ENCODE measurements around the gene CDHR3.

The CDHR3 gene

DNA sequence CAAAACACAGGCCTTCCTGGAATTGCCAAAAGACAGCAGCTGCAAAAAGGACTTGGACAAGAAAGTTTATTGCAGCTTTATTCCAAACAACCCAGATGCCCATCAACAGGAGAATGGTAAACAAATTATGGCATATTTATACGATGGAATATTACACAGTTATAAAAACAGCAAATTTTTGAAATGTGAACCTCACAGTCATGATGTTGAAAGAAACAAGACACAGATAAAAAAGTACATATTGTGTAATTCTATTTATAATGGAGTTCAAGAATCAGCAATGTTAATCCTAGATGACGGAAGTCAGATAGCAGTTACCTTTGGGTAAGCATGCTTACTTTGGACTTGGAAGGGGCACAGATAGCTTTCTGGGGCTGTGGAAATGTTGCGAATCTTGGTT lies 104.6 kb downstream of the CDHR3 start:
- no peak for DNase-seq (ENCODE audit: low spot score)

DNA sequence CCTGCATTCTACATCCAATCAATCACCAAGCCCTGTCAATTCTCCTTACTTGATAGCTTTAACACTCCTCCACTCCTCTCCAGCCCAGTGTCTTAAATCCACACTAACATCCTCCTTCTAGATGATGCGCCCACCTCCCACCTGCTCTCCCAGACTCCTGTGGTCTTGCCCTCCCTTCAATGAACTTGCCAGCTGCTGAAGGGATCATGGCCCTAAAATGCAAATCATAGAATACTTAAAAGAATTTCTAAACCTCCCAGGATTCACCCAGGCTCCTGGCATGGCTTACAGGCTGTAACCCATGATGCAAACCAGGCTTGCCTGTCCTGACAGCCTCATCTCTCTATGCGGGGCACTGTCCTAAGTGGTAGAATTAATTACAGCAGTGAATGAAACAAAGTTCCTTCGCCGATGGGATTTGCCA lies 105.5 kb downstream of the CDHR3 start:
- DNase-seq (ENCODE audit: low spot score) = no peak

GRCh38 chr7:106068986-106069385 lies 105.9 kb downstream of the CDHR3 start:
- no peak for DNase-seq (ENCODE audit: low spot score)

DNA sequence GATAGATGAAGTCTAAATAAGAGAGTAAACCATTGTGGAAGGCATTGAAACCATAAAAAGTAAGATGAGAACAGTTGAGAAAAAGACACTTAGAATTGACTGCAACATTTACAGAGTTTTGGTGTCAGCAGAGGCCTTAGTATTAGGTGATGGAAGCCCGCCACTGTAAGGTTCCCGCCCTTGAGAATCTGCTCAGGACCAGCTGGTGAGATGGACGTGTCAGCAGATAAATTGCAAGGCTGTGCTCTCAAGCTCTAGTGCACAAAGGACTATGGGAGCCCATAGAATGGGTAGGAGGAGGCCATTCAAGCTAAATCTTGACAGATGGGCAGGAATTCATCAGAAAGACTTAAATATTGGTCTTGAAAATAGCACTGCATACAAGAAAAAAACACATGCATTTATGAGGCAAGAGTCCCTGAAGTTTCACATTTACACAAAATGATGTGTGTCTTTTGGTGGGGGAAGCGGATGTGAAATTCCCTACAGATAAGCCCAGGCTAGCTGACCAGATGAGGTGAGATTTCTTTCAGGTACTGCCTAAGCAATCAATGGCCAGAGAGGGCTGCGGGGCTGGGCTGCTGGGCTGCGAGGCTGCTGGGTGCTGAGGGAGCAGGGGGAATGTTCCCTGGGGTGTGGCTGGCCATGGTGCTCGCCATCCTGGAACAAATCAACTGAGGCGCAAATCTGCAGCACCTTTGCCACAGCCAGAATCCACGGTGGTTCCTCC lies 106.6 kb downstream of the CDHR3 start:
- DNase-seq (ENCODE audit: low spot score) = no peak

DNA sequence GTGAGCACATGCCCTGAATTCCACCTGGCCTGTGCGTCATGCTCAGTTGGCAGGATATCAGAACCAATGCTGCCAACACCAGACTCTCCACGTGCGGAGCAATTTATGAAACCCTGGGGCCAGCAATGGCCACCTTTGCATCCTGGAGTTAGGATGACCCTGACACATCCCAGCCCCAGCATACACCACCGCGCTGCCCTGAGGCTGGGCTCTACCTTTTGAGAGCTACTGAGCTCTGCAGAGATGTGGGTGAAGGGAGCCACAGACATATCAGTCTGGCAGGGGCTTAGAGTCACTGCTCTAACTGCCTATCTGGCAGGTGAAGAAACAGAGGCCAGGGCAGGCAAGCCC lies 107.1 kb downstream of the CDHR3 start:
- DNase-seq (ENCODE audit: low spot score) = no peak

DNA sequence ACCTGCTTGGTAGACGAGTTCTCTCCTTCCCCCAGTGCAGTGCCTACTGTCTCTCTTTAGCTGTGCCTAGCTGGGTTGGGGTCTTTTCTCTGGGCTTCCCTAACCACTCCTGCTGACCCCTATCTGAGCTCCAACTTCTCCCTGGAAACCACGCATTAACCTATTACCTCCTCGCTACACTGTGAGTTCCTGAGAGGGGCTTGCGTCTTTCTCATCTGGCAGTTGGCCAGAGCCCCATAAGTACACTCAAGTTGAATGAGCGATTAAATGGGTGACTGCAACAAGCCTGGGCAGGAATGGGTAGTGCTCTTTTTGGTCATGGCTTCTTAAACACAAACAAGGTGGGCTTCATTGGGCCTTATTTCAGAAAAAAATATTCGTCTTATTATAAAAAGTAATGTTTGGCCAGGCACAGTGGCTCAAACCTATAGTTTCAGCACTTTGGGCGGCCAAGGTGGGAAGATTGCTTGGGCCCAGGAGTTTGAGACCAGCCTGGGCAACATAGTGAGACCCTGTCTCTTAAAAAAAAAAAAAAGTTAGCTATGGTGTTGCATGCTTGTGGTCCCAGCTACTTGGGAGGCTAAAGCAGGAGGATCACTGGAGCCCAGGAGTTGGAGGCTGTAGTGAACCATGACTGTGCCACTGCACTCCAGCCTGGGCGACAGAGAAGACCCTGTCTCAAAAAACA lies 107.6 kb downstream of the CDHR3 start:
- DNase-seq (ENCODE audit: low spot score) = no peak

DNA sequence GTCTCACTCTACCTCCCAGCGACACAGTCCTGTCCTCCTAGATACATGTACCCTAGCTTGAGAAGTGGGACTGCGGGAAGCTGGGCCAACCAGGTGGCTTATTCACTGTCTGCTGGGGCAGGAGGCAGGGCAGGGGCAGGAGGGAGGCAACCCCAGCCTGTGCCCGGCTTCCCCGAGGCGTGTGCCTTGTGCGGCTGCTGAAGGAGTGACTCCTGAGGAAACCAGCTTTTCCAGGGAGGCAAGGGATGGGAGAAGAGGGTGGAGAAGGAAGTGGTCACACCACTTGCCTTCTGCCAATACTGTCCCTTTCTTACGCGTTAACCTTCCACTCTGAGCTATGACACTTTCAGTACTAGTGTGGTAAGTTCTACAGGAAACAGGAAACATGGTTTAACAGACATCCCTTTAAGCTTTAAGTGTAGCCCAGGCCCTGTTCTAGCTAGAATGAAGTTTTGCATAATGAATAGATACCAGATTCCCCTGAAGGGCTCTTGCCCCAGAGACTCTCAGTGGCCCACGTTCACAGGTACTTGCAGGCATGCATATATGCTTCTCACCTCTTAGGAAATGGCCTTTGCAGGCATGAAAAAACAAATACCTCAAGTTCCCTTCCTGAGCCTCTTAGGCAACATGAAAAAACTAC lies 108.4 kb downstream of the CDHR3 start:
- no peak for DNase-seq (ENCODE audit: low spot score)

DNA sequence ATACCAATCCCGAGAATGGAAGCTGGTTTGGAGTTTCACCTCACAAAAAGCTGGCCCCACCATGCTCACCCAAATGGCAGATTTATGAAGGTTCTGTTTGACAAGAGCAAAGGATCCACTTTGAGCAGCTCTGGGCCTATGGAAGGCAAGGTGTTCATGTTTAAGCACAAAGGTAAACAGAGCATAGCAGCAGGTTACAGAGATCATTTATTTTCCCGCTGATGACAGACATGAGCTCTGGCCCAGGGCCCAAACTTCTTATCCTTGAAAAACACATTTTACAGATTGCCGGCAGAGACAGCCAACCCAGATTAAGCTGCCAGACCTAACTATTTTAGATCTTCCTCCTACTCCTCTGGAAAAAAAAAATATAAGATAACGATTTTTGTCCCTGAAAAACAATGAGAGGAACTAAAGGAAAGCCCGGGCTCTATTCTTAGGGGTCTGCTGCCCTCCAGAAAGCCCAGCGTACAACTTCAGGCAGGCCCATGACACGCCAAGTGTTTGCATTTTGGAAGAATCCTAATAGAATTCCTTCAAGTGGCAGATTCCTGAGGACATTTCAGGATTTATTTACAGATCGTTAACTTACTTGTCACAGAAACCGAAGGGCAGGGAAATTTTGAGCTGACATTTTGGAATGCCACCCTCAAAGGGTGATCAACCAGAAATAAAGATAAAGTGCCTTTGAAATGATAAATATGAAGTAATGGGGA lies 109.1 kb downstream of the CDHR3 start:
- DNase-seq (ENCODE audit: low spot score) = no peak

DNA sequence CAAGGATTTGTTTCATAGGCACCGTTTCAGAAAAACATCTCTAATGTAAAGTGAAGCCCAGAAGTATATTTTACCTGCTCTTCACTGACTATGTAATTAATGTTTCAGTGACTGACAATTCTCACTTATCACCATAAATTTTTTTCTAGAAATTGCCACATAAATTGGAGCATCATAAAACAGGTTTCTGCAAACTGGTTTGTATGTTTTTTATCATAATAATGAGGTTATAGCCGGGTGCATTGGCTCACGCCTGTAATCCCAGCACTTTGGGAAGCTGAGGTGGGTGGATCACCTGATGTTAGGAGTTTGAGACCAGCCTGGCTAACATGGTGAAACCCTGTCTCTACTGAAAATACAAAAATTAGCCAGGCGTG lies 109.6 kb downstream of the CDHR3 start:
- no peak for DNase-seq (ENCODE audit: low spot score)

DNA sequence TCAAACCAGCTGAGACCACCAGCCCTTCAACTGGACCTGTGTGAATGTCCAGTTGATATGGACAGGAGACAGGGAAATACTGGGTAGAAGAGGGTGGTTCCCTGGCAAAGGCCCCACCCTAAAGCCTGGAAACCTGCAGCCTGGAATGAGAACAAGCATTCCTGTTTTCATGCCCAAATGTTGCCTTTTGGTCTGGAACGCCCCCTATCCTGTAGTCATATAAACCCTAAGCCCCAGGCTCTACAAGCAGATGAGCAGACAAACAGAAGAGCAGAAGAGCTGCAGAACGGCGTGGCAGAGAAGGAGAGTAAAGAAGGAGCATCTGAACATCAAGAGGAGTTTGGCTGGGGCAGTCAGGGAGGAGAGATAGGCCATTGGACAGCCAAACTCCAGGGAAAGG lies 110.6 kb downstream of the CDHR3 start:
- DNase-seq (ENCODE audit: low spot score) = no peak

DNA sequence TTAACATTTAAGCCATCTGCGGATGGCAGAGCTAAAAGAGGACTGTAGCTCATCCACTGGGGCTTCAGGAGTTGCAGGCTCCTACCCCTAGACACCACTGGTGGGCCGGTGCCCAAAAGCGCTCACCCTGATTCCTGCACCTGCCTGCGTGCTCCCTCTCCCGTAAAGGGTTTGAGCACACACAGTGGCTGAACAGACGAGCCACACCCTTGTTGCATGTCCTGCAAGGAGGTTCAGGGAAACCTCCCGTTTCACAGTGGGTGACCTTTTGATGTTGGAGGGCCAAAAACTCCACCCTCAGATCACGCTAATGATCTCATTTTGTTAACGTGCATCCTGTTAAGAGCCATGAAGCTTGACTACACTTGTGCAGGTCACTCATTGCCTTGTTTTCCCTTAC lies 111.2 kb downstream of the CDHR3 start:
- no peak for DNase-seq (ENCODE audit: low spot score)

DNA sequence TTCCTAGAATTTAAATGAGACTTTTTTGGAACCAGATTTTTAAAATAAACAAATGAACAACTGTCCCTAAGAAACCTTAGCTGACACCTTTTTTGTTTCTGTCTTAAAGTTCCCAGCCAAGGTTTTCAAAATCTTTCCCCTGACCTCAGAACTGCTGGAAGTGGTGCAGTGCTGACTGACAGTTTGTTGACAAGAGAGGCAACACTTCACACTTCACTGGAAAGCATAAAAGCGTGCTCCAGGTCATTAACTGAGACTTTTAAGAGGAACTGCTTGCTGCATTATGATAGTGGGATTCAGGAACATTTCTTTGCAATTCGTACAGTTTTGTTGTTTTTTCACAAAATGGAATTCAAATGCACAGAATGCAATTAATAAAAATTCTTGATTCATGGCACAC lies 112.9 kb downstream of the CDHR3 start:
- DNase-seq (ENCODE audit: low spot score) = no peak

DNA sequence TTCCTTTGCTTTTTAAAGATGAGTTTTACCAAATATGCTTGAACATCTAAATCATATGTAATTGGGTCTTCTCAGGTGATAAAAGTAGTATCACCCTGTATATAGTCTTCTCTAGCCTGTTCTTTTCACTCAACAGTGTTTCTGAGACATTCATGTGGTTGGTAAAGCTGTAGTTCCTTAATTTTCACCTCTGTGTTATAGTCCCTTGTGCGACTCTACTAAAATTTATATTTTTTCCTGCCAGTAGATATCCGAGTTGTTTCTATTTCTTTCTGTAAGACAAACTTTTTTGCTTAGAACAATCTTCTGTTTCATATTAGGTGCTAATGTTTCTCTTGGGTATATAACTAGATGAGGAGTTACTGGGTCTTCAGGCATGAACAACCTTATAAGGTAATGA lies 113.5 kb downstream of the CDHR3 start:
- no peak for DNase-seq (ENCODE audit: low spot score)

- no peak for DNase-seq (ENCODE audit: low spot score)
Measured at GRCh38 chr7:106080300-106080987, 117.4 kb downstream of the CDHR3 start.

DNA sequence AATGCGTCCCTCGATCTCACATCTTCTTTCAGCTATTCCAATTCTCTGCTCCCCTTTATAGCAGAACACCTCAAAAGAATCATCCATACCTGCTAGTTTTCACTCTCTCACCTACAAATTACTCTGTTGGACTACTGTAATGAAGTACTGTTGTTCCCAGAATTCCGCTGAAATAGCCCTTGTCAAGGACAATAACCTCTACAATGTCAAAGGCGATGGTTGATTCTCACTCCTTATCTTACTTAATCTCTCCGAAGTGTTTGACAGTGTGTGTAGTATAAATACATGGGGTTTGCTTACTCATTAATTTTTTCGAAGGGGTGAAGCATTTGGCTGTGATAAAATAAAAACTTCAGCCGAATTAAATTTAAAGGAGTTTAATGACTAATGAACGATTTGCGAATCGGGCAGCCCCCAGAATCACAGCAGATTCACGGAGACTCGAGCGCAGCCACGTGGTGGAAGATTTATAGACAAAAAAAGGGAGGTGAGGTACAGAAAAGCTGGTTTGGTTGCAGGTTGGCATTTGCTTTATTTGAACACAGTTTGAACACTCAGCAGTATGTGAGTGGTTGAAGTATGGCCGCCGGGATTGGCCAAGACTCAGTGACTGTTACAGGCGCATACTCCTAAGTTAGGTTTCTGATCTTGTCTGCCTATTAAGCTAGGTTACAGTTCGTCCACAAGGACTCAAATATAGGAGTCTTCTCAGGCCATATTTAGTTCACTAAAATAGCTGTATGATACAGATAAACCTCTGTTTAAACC lies 119.2 kb downstream of the CDHR3 start:
- DNase-seq (ENCODE audit: low spot score) = no peak

Data from left forelimb (tissue), 1 donor.